ENCODE results near the gene AIPL1. TPM values are rescaled to one million over a fixed set of nuclear protein-coding genes. Genes with fewer than 3 reads are reported as not detected.

The AIPL1 gene
- total and polyA plus RNA-seq, 2 experiments from 2014 or later: 0.17 to 0.24 TPM

- TF ChIP-seq ZNF462 (CRISPR knock-in tag; IDR thresholded peaks at IDR 0.05) (no peak), STAT1 (IDR thresholded peaks at IDR 0.05; ENCODE audit: unreplicated experiment) (no peak)
These were observed 33.3 kb upstream of the AIPL1 start (continued) for GRCh38 chr17:6468051-6468790.

- no peaks in the 10 kb centered on the region for H3K27me3 ChIP-seq (ENCODE audit: insufficient read depth)
- H4K20me1 ChIP-seq (replicated peaks; ENCODE audit: insufficient read depth): no peaks in the 10 kb centered on the region
- no peak overlapping the region for H2AFZ ChIP-seq
- peaks cover 10% of the 10 kb centered on the region for H3K27me3 Mint-ChIP-seq (ENCODE audit: insufficient read depth, low read depth, poor library complexity)
- H3K4me3 Mint-ChIP-seq: no peak overlapping the region
- H3K4me3 ChIP-seq: no peak overlapping the region
- H3K79me2 ChIP-seq (replicated peaks; ENCODE audit: insufficient read depth): no peaks in the 10 kb centered on the region
- DNase-seq (ENCODE audit: low spot score) (no peak), ATAC-seq (no peak)
- H3K27ac ChIP-seq (ENCODE audit: low read depth): no peak overlapping the region
- no peaks in the 10 kb centered on the region for H3K9me2 ChIP-seq (ENCODE audit: insufficient read depth)
- H3K4me1 Mint-ChIP-seq: peaks cover 15% of the 10 kb centered on the region
- H3K36me3 ChIP-seq (ENCODE audit: insufficient read depth): no peaks in the 10 kb centered on the region
- no peak overlapping the region for H3K4me2 ChIP-seq
- H3K27ac Mint-ChIP-seq: no peak overlapping the region
- no peaks in the 10 kb centered on the region for H3F3A ChIP-seq (replicated peaks; ENCODE audit: low read depth)
- no peaks in the 10 kb centered on the region for H3K4me1 ChIP-seq (ENCODE audit: insufficient read depth)
- H3K9me3 Mint-ChIP-seq: no peaks in the 10 kb centered on the region; the same call in 1 of the 3 replicates
- no peaks in the 10 kb centered on the region for H3K36me3 Mint-ChIP-seq (ENCODE audit: low read depth)
- TF ChIP-seq ZNF462 (CRISPR knock-in tag; IDR thresholded peaks at IDR 0.05) (no peak), CREB1 (CRISPR knock-in tag; IDR thresholded peaks at IDR 0.05; ENCODE audit: low read depth) (no peak), POLR2AphosphoS5 (IDR thresholded peaks at IDR 0.05; ENCODE audit: low read depth) (no peak), STAT1 (IDR thresholded peaks at IDR 0.05; ENCODE audit: unreplicated experiment) (no peak), ETS1 (IDR thresholded peaks at IDR 0.05) (no peak), ZNF331 (CRISPR knock-in tag; IDR thresholded peaks at IDR 0.05; ENCODE audit: low read depth) (no peak), JUNB (IDR thresholded peaks at IDR 0.05; ENCODE audit: unreplicated experiment) (no peak)
These were observed 32.6 kb upstream of the AIPL1 start for GRCh38 chr17:6467567-6467966.
